ENCODE results near the gene UBE2D2.
"Not testable (repeated sequence)": the region's sequence is repeated elsewhere in the genome, so short reads cannot be mapped to it uniquely, and the experiment has no call there.

The UBE2D2 gene

GRCh38 chr5:139549162-139549894 lies 11.8 kb upstream of the UBE2D2 start:
- DNase-seq, result no peak

- not testable (repeated sequence) for DNase-seq
Observed at GRCh38 chr5:139550051-139550872, 10.9 kb upstream of the UBE2D2 start.

GRCh38 chr5:139551191-139551889 lies 9.8 kb upstream of the UBE2D2 start:
- DNase-seq, result no peak

GRCh38 chr5:139552893-139553575 lies 8.1 kb upstream of the UBE2D2 start:
- no peak for DNase-seq

- no peak for DNase-seq
Observed at GRCh38 chr5:139554264-139554663, 6.9 kb upstream of the UBE2D2 start.

- no peak for DNase-seq
Observed at GRCh38 chr5:139557811-139558210, 3.3 kb upstream of the UBE2D2 start.

- peak; percentile 45 for DNase-seq
Observed at GRCh38 chr5:139561655-139562451, 714 bp downstream of the UBE2D2 start.

- no peak for DNase-seq
Observed at GRCh38 chr5:139562847-139563246, 1.7 kb downstream of the UBE2D2 start.

- DNase-seq, result peak; percentile 51
Observed at GRCh38 chr5:139565411-139566305, 4.5 kb downstream of the UBE2D2 start.

- DNase-seq, result no peak
Observed at GRCh38 chr5:139566611-139567010, 5.5 kb downstream of the UBE2D2 start.

- DNase-seq, result no peak
Observed at GRCh38 chr5:139569270-139569955, 8.3 kb downstream of the UBE2D2 start.

- no peak for DNase-seq
Observed at GRCh38 chr5:139571543-139571942, 10.4 kb downstream of the UBE2D2 start.

- DNase-seq, result no peak
Observed at GRCh38 chr5:139571966-139572365, 10.8 kb downstream of the UBE2D2 start.

- peak; percentile 18 for DNase-seq
Observed at GRCh38 chr5:139574641-139575312, 13.6 kb downstream of the UBE2D2 start.

- no peak for DNase-seq
Observed at GRCh38 chr5:139575313-139575646, 14.1 kb downstream of the UBE2D2 start.

GRCh38 chr5:139575751-139576150 lies 14.6 kb downstream of the UBE2D2 start:
- DNase-seq, result no peak

- DNase-seq, result no peak
Observed at GRCh38 chr5:139577689-139578290, 16.7 kb downstream of the UBE2D2 start.

- no peak for DNase-seq
Observed at GRCh38 chr5:139578325-139578724, 17.2 kb downstream of the UBE2D2 start.

- DNase-seq, result not testable (repeated sequence)
Observed at GRCh38 chr5:139582181-139582580, 21.0 kb downstream of the UBE2D2 start.

All from activated gamma-delta T cell treated with Interleukin-2 at 50 U/mL for 16 hours (primary cell).